A549 (cell line): ENCODE results near the gene ZNF697. TPM values are rescaled to one million over a fixed set of nuclear protein-coding genes. Genes with fewer than 3 reads are reported as not detected.

ENCODE experiments used
- ATAC-seq, 2 experiments: fragments of 200-7000 bp in 1 of 2; fragments of >200 bp in 1 of 2; cut with Nextera tagmentation in 1 of 2; cut with Tn5 transposase in 1 of 2; 3 replicates each; pipeline versions ENCODE4 v1.8.0 to v1.9.1; 2018 to 2020; ENCODE audit warnings: mild to moderate bottlenecking in 1 of 2, moderate library complexity in 1 of 2
- CTCF ChIA-PET: fragments of 300-600 bp; sonication (Branson Sonifier 250); formaldehyde crosslinking; extraction: SDS; loops from one replicate; lab custom pipeline; 2021; ENCODE audit warnings: antibody characterized with exemption, inconsistent platforms; lab: Yijun Ruan, JAX
- POLR2A ChIA-PET: fragments of 350-600 bp; formaldehyde crosslinking; extraction: SDS; loops from one replicate; lab custom pipeline; 2021; ENCODE audit warnings: antibody characterized with exemption, inconsistent platforms; lab: Yijun Ruan, JAX
- DNase-seq, 2 experiments: peaks; one replicate each; pipeline versions ENCODE4 v3.0.0 to v3.0.0-alpha.2; 2011 to 2016; ENCODE audit warnings: low read depth in 1 of 2, low spot score in 1 of 2
- FAIRE-seq: peaks from 2 replicates; lab custom pipeline; 2011; peaks lifted over from hg19 to GRCh38; lab: Jason Lieb, UNC
- H3K27ac ChIP-seq, 2 experiments: fragments of >200 bp; sonication (Bioruptor Twin); formaldehyde crosslinking; 3 replicates each; pipeline ENCODE4 v1.5.1; 2016 to 2017
- H3K4me1 ChIP-seq: fragments of >200 bp; sonication (Bioruptor Twin); formaldehyde crosslinking; 3 replicates; pipeline ENCODE4 v1.6.1; 2016
- H3K4me2 ChIP-seq: fragments of >200 bp; sonication (Bioruptor Twin); formaldehyde crosslinking; 3 replicates; pipeline ENCODE4 v1.6.1; 2016
- H3K4me3 ChIP-seq: fragments of >200 bp; sonication (Bioruptor Twin); formaldehyde crosslinking; 3 replicates; pipeline ENCODE4 v1.5.1; 2016
- H3K9me3 ChIP-seq: fragments of >200 bp; sonication (Bioruptor Twin); formaldehyde crosslinking; 3 replicates; pipeline ENCODE4 v1.6.1; 2016
- BHLHE40 ChIP-seq: IDR thresholded peaks from 2 replicates; pipeline ENCODE4 v1.6.1; 2012; ENCODE audit warnings: low read depth, low read length, inconsistent platforms
- CBX2 ChIP-seq: fragments of 200-600 bp; sonication (generic); IDR thresholded peaks from 2 replicates; pipeline ENCODE4 v1.6.1; 2016; ENCODE audit warnings: low read depth, mild to moderate bottlenecking, borderline replicate concordance
- CEBPB ChIP-seq, 2 experiments: fragments of >200 bp in 1 of 2; sonication (Bioruptor Twin) in 1 of 2; formaldehyde crosslinking in 1 of 2; IDR thresholded peaks; 2 replicates each; pipeline ENCODE4 v1.6.1; 2012 to 2016
- CHD2 ChIP-seq: fragments of 150-350 bp; IDR thresholded peaks from 2 replicates; pipeline ENCODE4 v1.6.1; 2014; ENCODE audit warnings: low read length; ENCODE audit not compliant: partially characterized antibody
- FOSB ChIP-seq: fragments of 250-450 bp; sonication (Bioruptor Pico); IDR thresholded peaks from 2 replicates; pipeline ENCODE4 v1.5.0; 2020; ENCODE audit warnings: mild to moderate bottlenecking, moderate library complexity
- FOSL2 ChIP-seq, 2 experiments: fragments of 450-650 bp in 1 of 2; fragments of >200 bp in 1 of 2; sonication (Bioruptor Twin) in 1 of 2; formaldehyde crosslinking; IDR thresholded peaks; 2 replicates each; pipeline versions ENCODE4 v1.5.0 to v1.6.1; 2016 to 2020; ENCODE audit warnings: mild to moderate bottlenecking in 1 of 2, moderate library complexity in 1 of 2
- HOXA7 ChIP-seq: fragments of 250-450 bp; sonication (Bioruptor Pico); IDR thresholded peaks from 2 replicates; pipeline ENCODE4 v1.5.0; 2020; ENCODE audit warnings: mild to moderate bottlenecking, moderate library complexity
- HOXB13 ChIP-seq: fragments of 250-450 bp; sonication (Bioruptor Pico); IDR thresholded peaks from 2 replicates; pipeline ENCODE4 v1.5.0; 2020; ENCODE audit warnings: low read depth, mild to moderate bottlenecking, moderate library complexity
- HOXB5 ChIP-seq: fragments of 250-450 bp; sonication (Bioruptor Pico); IDR thresholded peaks from 2 replicates; pipeline ENCODE4 v1.5.0; 2020; ENCODE audit warnings: mild to moderate bottlenecking, moderate library complexity
- JUN ChIP-seq, 2 experiments: fragments of >200 bp; sonication (Bioruptor Twin); formaldehyde crosslinking; IDR thresholded peaks; 2 replicates in 1 of 2; 3 replicates in 1 of 2; pipeline ENCODE4 v1.6.1; 2016 to 2017
- KDM1A ChIP-seq: fragments of 200-600 bp; sonication (generic); IDR thresholded peaks from 2 replicates; pipeline ENCODE4 v1.6.1; 2016; ENCODE audit warnings: low read depth, mild to moderate bottlenecking
- NR3C1 ChIP-seq: fragments of >200 bp; sonication (Bioruptor Twin); formaldehyde crosslinking; IDR thresholded peaks from 3 replicates; pipeline ENCODE4 v1.6.1; 2017
- PHF8 ChIP-seq: fragments of 200-600 bp; sonication (generic); IDR thresholded peaks from 2 replicates; pipeline ENCODE4 v1.6.1; 2016; ENCODE audit warnings: low read depth, mild to moderate bottlenecking, antibody characterized with exemption, moderate library complexity, borderline replicate concordance
- RARB ChIP-seq: fragments of 250-450 bp; sonication (Bioruptor Pico); IDR thresholded peaks from 2 replicates; pipeline ENCODE4 v1.8.0; 2021; ENCODE audit warnings: mild to moderate bottlenecking, moderate library complexity
- RCOR1 ChIP-seq: fragments of 150-350 bp; IDR thresholded peaks from 2 replicates; pipeline ENCODE4 v1.6.1; 2014; ENCODE audit warnings: antibody characterized with exemption, low read length, low read depth
- TFCP2L1 ChIP-seq: fragments of 250-450 bp; sonication (Bioruptor Pico); IDR thresholded peaks from 2 replicates; pipeline ENCODE4 v1.5.0; 2021; ENCODE audit warnings: mild to moderate bottlenecking
- TP53 ChIP-seq: fragments of 250-450 bp; sonication (Bioruptor Pico); IDR thresholded peaks from 2 replicates; pipeline ENCODE4 v1.5.0; 2021; ENCODE audit warnings: mild to moderate bottlenecking, moderate library complexity
- ZSCAN20 ChIP-seq: fragments of 250-450 bp; sonication (Bioruptor Pico); IDR thresholded peaks from 2 replicates; pipeline ENCODE4 v1.8.0; 2022; ENCODE audit warnings: mild to moderate bottlenecking, moderate library complexity
- WGBS: methylation state at CpG from one replicate; pipeline ENCODE4 v1.1.6; 2017; ENCODE audit errors: missing lambda C conversion rate; 5-methylcytosine and 5-hydroxymethylcytosine counted together
- polyA plus RNA-seq, 4 experiments: library from polyadenylated mRNA; depleted of rRNA in 3 of 4; stranded (reverse); fragments of >200 nt; fragmentation: RNase III in 1 of 4; extraction: RNeasy Plus Mini Kit Qiagen cat#74134 plus additional on column Dnase treatment in 1 of 4; gene quantifications; 2 replicates in 3 of 4; 3 replicates in 1 of 4; pipeline ENCODE4 v1.2.3, GENCODE V29; 2011 to 2017
- TF ChIP-seq, protein P1 (sequence below): fragments of 250-450 bp; sonication (Bioruptor Pico); IDR thresholded peaks from 2 replicates; pipeline ENCODE4 v1.5.0; 2021; ENCODE audit warnings: mild to moderate bottlenecking, moderate library complexity, borderline replicate concordance
- TF ChIP-seq, protein P2 (sequence below): fragments of 200-600 bp; sonication (generic); IDR thresholded peaks from 2 replicates; pipeline ENCODE4 v1.6.1; 2016; ENCODE audit warnings: antibody characterized with exemption, mild to moderate bottlenecking, moderate library complexity
- TF ChIP-seq, protein P3 (sequence below): fragments of 150-350 bp; IDR thresholded peaks from 2 replicates; pipeline ENCODE4 v1.6.1; 2014; ENCODE audit warnings: low read depth, mild to moderate bottlenecking, low read length
- TF ChIP-seq, protein P4 (sequence below): fragments of 450-650 bp; IDR thresholded peaks from 2 replicates; pipeline ENCODE4 v1.6.1; 2014; ENCODE audit warnings: antibody characterized with exemption
- TF ChIP-seq, protein P5 (sequence below): fragments of >200 bp; sonication (Bioruptor Twin); formaldehyde crosslinking; IDR thresholded peaks from 2 replicates; pipeline ENCODE4 v1.6.1; 2016

The ZNF697 gene
- polyA plus RNA-seq, 2 of the 4 experiments (the other 2 are of a cell fraction): 2.2 to 2.6 TPM

DNA sequence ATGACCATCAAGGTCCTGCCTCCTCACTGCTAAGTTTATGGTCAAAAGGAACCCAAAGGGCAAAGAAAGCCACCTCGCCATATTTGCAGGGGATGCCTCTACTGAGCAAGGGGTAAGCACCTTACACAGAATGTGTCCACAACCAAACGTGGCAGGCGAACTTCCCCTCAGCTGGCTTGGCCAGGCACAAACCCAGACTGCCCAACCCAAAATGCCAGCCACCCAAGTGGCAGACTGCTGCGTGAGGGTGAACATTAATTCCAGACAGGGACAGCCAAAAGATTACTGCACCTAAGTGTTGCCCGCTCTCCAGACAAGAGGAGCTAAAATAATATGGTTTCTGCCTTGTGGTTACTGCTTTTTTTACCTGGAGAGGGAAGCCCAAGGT is 16.0 kb downstream of the ZNF697 start:
- CTCF ChIA-PET: interaction anchor here (1.0 kb wide), 1 partner anchor 43 kb away, joined by 3 read pairs; no protein-coding TSS in a partner anchor
- H3K9me3 ChIP-seq: no peaks in the 10 kb centered on the region

DNA sequence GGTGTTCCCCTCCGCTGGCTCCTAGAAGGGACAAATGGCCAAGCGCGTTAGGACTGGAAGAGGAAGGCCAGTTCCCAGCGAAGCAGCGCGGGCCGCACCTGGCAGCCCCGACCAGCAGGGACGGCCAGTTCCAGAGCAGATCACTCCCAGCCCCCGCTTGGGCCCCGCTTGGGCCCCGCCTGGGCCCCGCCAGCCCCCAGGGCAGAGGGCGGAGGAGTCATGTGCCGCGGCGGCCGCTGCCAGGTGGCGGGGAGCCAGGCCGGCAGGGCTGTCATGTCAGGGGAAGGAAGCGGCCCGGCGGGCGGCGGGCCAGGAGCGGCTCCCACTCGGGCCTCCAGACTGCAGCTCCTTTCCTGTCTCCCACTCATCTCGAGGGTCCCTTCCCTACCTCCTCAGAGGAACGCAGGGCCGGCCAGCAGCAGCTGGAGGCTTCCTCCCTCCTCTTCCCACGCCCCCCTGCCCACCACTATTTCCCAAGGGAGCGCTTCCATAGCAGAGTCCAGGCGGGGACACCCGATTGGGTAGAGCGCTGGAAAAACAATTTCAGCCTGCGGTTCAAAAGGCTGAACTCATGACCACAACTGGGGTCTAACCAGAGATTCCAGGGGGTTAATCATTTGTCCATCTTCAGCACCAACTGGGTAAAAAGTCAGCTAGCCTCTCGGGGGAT is 16.5 kb downstream of the ZNF697 start:
- Histone ChIP-seq H3K4me1 (no peaks in the 10 kb centered on the region), H3K4me2 (no peak overlapping the region), H3K27ac (no peak overlapping the region), H3K4me3 (no peak overlapping the region), H3K9me3 (no peaks in the 10 kb centered on the region)
- ChIA-PET POLR2A (no interaction called here), CTCF (interaction anchor here (1.0 kb wide), 1 partner anchor 44 kb away, joined by 3 read pairs; no protein-coding TSS in a partner anchor)
- WGBS: 57% methylated on average over 6 of the region's 37 CpGs
- FAIRE-seq (no peak), ATAC-seq (no peak), DNase-seq (no peak)
- TF ChIP-seq HOXB5 (CRISPR knock-in tag) (no peak), BHLHE40 (no peak), RARB (CRISPR knock-in tag) (no peak), HOXB13 (CRISPR knock-in tag) (no peak), CHD2 (no peak)
- TF ChIP-seq, protein P1, sequence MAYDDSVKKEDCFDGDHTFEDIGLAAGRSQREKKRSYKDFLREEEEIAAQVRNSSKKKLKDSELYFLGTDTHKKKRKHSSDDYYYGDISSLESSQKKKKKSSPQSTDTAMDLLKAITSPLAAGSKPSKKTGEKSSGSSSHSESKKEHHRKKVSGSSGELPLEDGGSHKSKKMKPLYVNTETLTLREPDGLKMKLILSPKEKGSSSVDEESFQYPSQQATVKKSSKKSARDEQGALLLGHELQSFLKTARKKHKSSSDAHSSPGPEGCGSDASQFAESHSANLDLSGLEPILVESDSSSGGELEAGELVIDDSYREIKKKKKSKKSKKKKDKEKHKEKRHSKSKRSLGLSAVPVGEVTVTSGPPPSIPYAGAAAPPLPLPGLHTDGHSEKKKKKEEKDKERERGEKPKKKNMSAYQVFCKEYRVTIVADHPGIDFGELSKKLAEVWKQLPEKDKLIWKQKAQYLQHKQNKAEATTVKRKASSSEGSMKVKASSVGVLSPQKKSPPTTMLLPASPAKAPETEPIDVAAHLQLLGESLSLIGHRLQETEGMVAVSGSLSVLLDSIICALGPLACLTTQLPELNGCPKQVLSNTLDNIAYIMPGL (CRISPR knock-in tag): no peak
- TF ChIP-seq, protein P2, sequence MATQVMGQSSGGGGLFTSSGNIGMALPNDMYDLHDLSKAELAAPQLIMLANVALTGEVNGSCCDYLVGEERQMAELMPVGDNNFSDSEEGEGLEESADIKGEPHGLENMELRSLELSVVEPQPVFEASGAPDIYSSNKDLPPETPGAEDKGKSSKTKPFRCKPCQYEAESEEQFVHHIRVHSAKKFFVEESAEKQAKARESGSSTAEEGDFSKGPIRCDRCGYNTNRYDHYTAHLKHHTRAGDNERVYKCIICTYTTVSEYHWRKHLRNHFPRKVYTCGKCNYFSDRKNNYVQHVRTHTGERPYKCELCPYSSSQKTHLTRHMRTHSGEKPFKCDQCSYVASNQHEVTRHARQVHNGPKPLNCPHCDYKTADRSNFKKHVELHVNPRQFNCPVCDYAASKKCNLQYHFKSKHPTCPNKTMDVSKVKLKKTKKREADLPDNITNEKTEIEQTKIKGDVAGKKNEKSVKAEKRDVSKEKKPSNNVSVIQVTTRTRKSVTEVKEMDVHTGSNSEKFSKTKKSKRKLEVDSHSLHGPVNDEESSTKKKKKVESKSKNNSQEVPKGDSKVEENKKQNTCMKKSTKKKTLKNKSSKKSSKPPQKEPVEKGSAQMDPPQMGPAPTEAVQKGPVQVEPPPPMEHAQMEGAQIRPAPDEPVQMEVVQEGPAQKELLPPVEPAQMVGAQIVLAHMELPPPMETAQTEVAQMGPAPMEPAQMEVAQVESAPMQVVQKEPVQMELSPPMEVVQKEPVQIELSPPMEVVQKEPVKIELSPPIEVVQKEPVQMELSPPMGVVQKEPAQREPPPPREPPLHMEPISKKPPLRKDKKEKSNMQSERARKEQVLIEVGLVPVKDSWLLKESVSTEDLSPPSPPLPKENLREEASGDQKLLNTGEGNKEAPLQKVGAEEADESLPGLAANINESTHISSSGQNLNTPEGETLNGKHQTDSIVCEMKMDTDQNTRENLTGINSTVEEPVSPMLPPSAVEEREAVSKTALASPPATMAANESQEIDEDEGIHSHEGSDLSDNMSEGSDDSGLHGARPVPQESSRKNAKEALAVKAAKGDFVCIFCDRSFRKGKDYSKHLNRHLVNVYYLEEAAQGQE: no peak

More for the DNA sequence above, 16.0 kb downstream of the ZNF697 start:
- Histone ChIP-seq H3K4me1 (no peaks in the 10 kb centered on the region), H3K4me3 (no peak overlapping the region), H3K27ac (no peak overlapping the region), H3K4me2 (no peak overlapping the region)
- 77% methylated on average over 3 of the region's 5 CpGs for WGBS
- FAIRE-seq (no peak), ATAC-seq (no peak), DNase-seq (no peak)
- POLR2A ChIA-PET: no interaction called here
- TF ChIP-seq NR3C1 (no peak), JUN (IDR thresholded peaks at IDR 0.05) (no peak)

DNA sequence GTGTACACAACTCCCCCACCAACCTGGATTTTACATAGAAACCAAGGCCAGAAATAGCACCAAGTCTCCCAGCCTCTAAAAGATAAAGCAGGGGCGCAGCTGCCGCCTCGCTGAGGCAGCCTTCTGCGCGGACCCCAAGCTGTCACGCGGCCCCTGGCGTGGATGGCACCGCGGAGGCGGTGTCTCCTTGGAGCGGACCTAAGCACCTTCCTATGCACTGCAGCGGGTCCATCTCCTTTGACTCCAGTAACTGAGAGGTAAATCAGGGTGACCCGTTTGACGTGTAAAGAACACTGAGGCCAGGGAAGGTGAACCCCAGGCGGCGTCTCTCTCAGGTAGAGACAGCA is 17.0 kb downstream of the ZNF697 start:
- TF ChIP-seq JUN (IDR thresholded peaks at IDR 0.05): no peak
- no peak for TF ChIP-seq HOXB13 (CRISPR knock-in tag)
- TF ChIP-seq CEBPB (IDR thresholded peaks at IDR 0.05): no peak
- TF ChIP-seq, protein P3, sequence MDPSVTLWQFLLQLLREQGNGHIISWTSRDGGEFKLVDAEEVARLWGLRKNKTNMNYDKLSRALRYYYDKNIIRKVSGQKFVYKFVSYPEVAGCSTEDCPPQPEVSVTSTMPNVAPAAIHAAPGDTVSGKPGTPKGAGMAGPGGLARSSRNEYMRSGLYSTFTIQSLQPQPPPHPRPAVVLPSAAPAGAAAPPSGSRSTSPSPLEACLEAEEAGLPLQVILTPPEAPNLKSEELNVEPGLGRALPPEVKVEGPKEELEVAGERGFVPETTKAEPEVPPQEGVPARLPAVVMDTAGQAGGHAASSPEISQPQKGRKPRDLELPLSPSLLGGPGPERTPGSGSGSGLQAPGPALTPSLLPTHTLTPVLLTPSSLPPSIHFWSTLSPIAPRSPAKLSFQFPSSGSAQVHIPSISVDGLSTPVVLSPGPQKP: no peak
- TF ChIP-seq RCOR1: no peak
- no peak for TF ChIP-seq TP53
- no peak for TF ChIP-seq HOXA7
- no peak for TF ChIP-seq FOSB (CRISPR knock-in tag)
- no peak for TF ChIP-seq KDM1A
- no peak for TF ChIP-seq ZSCAN20 (CRISPR knock-in tag)
- TF ChIP-seq CBX2: no peak
- TF ChIP-seq, protein P4, sequence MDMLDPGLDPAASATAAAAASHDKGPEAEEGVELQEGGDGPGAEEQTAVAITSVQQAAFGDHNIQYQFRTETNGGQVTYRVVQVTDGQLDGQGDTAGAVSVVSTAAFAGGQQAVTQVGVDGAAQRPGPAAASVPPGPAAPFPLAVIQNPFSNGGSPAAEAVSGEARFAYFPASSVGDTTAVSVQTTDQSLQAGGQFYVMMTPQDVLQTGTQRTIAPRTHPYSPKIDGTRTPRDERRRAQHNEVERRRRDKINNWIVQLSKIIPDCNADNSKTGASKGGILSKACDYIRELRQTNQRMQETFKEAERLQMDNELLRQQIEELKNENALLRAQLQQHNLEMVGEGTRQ: no peak
- TF ChIP-seq, protein P5, sequence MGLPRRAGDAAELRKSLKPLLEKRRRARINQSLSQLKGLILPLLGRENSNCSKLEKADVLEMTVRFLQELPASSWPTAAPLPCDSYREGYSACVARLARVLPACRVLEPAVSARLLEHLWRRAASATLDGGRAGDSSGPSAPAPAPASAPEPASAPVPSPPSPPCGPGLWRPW: no peak
- TF ChIP-seq PHF8: no peak
- no peak for TF ChIP-seq TFCP2L1 (CRISPR knock-in tag)
- no peak for TF ChIP-seq BHLHE40
- TF ChIP-seq FOSL2 (IDR thresholded peaks at IDR 0.05): no peak
- no peak for TF ChIP-seq FOSL2 (CRISPR knock-in tag; IDR thresholded peaks at IDR 0.05)
- TF ChIP-seq NR3C1: no peak
- ATAC-seq: no peak
- ChIA-PET CTCF (no interaction called here), POLR2A (no interaction called here)
- no peaks in the 10 kb centered on the region for H3K9me3 ChIP-seq
- DNase-seq: no peak
- 97% methylated on average over 9 of the region's 17 CpGs for WGBS
- FAIRE-seq: no peak
- H3K27ac ChIP-seq: no peak overlapping the region
- no peaks in the 10 kb centered on the region for H3K4me1 ChIP-seq
- H3K4me2 ChIP-seq: no peak overlapping the region
- no peak overlapping the region for H3K4me3 ChIP-seq
